HG02798 (cell line): Measurements from ENCODE around the gene THOC6.
"Not testable (repeated sequence)": the region's sequence is repeated elsewhere in the genome, so short reads cannot be mapped to it uniquely, and the experiment has no call there.

ENCODE experiments used
- ATAC-seq: cut with Tn5 transposase; IDR thresholded peaks from one replicate; pipeline ENCODE4 v1.9.1; 2021; ENCODE audit warnings: mild to moderate bottlenecking; ENCODE audit not compliant: unreplicated experiment, poor library complexity

The THOC6 gene

GRCh38 chr16:3051009-3051408 is 27.2 kb downstream of the THOC6 start:
- ATAC-seq = no peak

GRCh38 chr16:3051494-3051893 is 27.7 kb downstream of the THOC6 start:
- no peak for ATAC-seq

- not testable (repeated sequence) for ATAC-seq
These were observed 28.9 kb downstream of the THOC6 start for GRCh38 chr16:3052571-3053329.

GRCh38 chr16:3053330-3053710 is 29.5 kb downstream of the THOC6 start:
- not testable (repeated sequence) for ATAC-seq

- ATAC-seq = no peak
These were observed 31.3 kb downstream of the THOC6 start for GRCh38 chr16:3054965-3055733.

GRCh38 chr16:3055734-3056115 is 31.9 kb downstream of the THOC6 start:
- ATAC-seq = not testable (repeated sequence)

GRCh38 chr16:3056336-3057180 is 32.7 kb downstream of the THOC6 start:
- no peak for ATAC-seq

- no peak for ATAC-seq
These were observed 33.6 kb downstream of the THOC6 start for GRCh38 chr16:3057181-3058138.

GRCh38 chr16:3058139-3059030 is 34.5 kb downstream of the THOC6 start:
- no peak for ATAC-seq

GRCh38 chr16:3059041-3059722 is 35.3 kb downstream of the THOC6 start:
- peak; percentile 86 for ATAC-seq

- no peak for ATAC-seq
These were observed 35.9 kb downstream of the THOC6 start for GRCh38 chr16:3059723-3060242.

- ATAC-seq = no peak
These were observed 36.7 kb downstream of the THOC6 start for GRCh38 chr16:3060339-3061127.

GRCh38 chr16:3062553-3062952 is 38.7 kb downstream of the THOC6 start:
- ATAC-seq = no peak

- no peak for ATAC-seq
These were observed 40.0 kb downstream of the THOC6 start for GRCh38 chr16:3063625-3064386.

GRCh38 chr16:3065069-3065741 is 41.4 kb downstream of the THOC6 start, which contains the start of gene IL32:
Gene IL32, plus strand, starts transcription at chr16:3065640. Its CDS starts 172 bp downstream, at chr16:3065812.
- peak; percentile 52 for ATAC-seq
